Body of pancreas (tissue), 4 donors: ENCODE results near the gene UBE2D4. TPM values are rescaled to one million over a fixed set of nuclear protein-coding genes. Genes with fewer than 3 reads are reported as not detected.

ENCODE experiments used
- ATAC-seq: fragments of 150-250 bp; one replicate; pipeline ENCODE4 v1.9.1; 2016
- DNase-seq, 4 donors: peaks; one replicate each; pipeline ENCODE4 v3.0.0-alpha.2; 2019
- H3K27ac ChIP-seq, 4 donors: fragments of 200-600 bp; sonication (generic); 1 replicate in 3 of 4; 2 replicates in 1 of 4; pipeline versions ENCODE4 v1.5.1 to v1.6.1; 2016 to 2019; ENCODE audit warnings: mild to moderate bottlenecking in 1 of 4, mixed read lengths in 1 of 4, moderate library complexity in 1 of 4
- H3K27me3 ChIP-seq, 2 donors: fragments of 200-600 bp; sonication (generic); one replicate each; pipeline ENCODE4 v1.6.0; 2016; ENCODE audit warnings: mild to moderate bottlenecking in 1 of 2
- H3K36me3 ChIP-seq, 2 donors: fragments of 200-600 bp; sonication (generic); replicated peaks in 1 of 2; 2 replicates each; pipeline ENCODE4 v1.5.1; 2016; ENCODE audit warnings: low read depth in 2 of 2; ENCODE audit not compliant: insufficient read depth in 1 of 2
- H3K4me1 ChIP-seq: fragments of 200-600 bp; sonication (generic); one replicate; pipeline ENCODE4 v1.6.0; 2016
- H3K4me3 ChIP-seq, 2 donors: fragments of 200-600 bp; sonication (generic); 1 replicate in 1 of 2; 2 replicates in 1 of 2; pipeline ENCODE4 v1.5.1; 2016 to 2019
- H3K9me3 ChIP-seq, 3 donors: fragments of 200-600 bp; sonication (generic); 1 replicate in 2 of 3; 2 replicates in 1 of 3; pipeline ENCODE4 v1.5.1; 2016
- POLR2A ChIP-seq, 3 donors: fragments of 450-650 bp; IDR thresholded peaks; one replicate each; pipeline ENCODE4 v1.6.1; 2016; ENCODE audit warnings: antibody characterized with exemption in 3 of 3, mild to moderate bottlenecking in 2 of 3
- WGBS, 2 donors: methylation state at CpG; one replicate each; pipeline ENCODE4 v1.1.5; 2017; 5-methylcytosine and 5-hydroxymethylcytosine counted together
- intact Hi-C: fragments of 100-400 bp; cut with DNase I; formaldehyde crosslinking; loops from one replicate; pipeline ENCODE4 v1.15.1; 2023
- total RNA-seq, 2 donors: library from RNA; depleted of rRNA; stranded (reverse); fragments of >200 nt; gene quantifications; one replicate each; pipeline ENCODE4 v1.1.0, GENCODE V29; 2016
- TF ChIP-seq, protein P1 (sequence below), 7 experiments: fragments of 450-650 bp in 4 of 7; fragments of 200-600 bp in 3 of 7; sonication (generic) in 3 of 7; IDR thresholded peaks; one replicate each; pipeline ENCODE4 v1.5.1; 2016 to 2019; ENCODE audit warnings: antibody characterized with exemption in 7 of 7

The UBE2D4 gene
- 10 to 100 TPM; 16.5 to 18.4 TPM for total RNA-seq

GRCh38 chr7:43925984-43926797 lies at the start of gene UBE2D4:
TSS of gene UBE2D4 (plus strand) at chr7:43926436. CDS start at chr7:43926533, 97 bp downstream.
- Histone ChIP-seq H3K27me3 (no peaks in the 10 kb centered on the region), H3K27ac (peak within 1 kb of the TSS; percentile 91 to 98 (median 97)), H3K4me3 (peak within 1 kb of the TSS; percentile 47 to 49), H3K4me1 (peaks cover 42% of the 10 kb centered on the region), H3K36me3 (no peaks in the 10 kb centered on the region), H3K9me3 (no peaks in the 10 kb centered on the region)
- 0% methylated on average over 27 to 82 of the region's 82 CpGs for WGBS, 2 donors
- peak; percentile 90 to 95 (median 91) for DNase-seq
- peak; percentile 93 for ATAC-seq
- intact Hi-C loops: loop anchor here (10.0 kb wide), 1 partner anchor 61 kb away; the partner anchor contains the start of gene MRPS24
- TF ChIP-seq, protein P1, sequence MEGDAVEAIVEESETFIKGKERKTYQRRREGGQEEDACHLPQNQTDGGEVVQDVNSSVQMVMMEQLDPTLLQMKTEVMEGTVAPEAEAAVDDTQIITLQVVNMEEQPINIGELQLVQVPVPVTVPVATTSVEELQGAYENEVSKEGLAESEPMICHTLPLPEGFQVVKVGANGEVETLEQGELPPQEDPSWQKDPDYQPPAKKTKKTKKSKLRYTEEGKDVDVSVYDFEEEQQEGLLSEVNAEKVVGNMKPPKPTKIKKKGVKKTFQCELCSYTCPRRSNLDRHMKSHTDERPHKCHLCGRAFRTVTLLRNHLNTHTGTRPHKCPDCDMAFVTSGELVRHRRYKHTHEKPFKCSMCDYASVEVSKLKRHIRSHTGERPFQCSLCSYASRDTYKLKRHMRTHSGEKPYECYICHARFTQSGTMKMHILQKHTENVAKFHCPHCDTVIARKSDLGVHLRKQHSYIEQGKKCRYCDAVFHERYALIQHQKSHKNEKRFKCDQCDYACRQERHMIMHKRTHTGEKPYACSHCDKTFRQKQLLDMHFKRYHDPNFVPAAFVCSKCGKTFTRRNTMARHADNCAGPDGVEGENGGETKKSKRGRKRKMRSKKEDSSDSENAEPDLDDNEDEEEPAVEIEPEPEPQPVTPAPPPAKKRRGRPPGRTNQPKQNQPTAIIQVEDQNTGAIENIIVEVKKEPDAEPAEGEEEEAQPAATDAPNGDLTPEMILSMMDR (IDR thresholded peaks at IDR 0.05): peak in 1 of 7 experiments; percentile 6
- TF ChIP-seq POLR2A (IDR thresholded peaks at IDR 0.05): peak; percentile 99

GRCh38 chr7:43876976-43877745 lies 49.1 kb upstream of the UBE2D4 start:
- H3K27me3 ChIP-seq: no peaks in the 10 kb centered on the region
- no peak for DNase-seq
- H3K9me3 ChIP-seq: no peaks in the 10 kb centered on the region
- H3K36me3 ChIP-seq: peaks cover 7 to 16% of the 10 kb centered on the region in 2 donors
- peaks cover 3% of the 10 kb centered on the region for H3K4me1 ChIP-seq
- 89 to 95% methylated on average over 11 to 29 of the region's 29 CpGs for WGBS, 2 donors
- intact Hi-C loops: no loop called here
- H3K4me3 ChIP-seq: no peak overlapping the region
- TF ChIP-seq POLR2A (IDR thresholded peaks at IDR 0.05): no peak
- TF ChIP-seq, protein P1 (IDR thresholded peaks at IDR 0.05): no peak
- ATAC-seq: no peak
- no peak overlapping the region for H3K27ac ChIP-seq

DNA sequence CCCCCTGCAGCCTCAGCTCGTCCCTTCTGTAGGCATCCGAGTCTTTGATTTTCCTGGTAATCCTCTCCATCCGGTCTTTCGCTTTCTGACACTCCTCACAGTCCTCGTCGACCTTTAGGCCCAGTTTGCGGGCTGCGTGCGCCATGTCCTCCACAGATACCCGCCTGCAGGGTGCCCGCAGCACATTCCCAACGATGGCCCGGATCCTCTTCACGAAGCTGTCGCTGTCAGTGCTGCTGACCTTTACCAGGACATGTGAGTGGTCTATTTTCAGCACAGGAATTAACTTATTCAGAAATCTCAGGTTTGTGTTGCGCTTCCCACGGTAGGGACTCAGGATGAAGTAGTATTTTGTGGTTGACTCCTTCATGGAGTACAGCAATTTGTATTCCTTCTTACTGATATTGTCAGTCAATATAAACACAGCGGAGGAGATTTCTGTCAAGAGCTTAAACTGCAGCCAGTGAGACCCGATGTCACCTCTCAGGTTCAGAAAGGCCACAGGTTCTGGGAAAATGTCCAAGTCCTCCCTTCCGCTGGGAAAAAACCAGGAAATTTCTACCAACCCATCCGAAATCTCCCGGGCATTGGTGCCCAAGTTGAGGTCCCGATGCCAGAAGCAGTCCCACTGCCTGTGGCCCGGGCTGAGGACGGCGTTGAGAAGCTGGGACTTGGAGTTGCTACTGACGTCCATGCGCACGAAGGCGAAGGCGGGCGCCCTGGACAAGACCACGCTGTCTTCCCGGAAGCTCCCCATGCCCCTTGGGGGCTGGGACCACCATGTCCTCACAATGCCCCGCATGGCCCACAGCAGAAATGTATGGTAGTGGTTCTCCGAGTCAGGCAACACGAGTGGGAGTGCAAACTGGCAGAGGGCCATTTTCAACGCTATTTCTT lies 48.0 kb upstream of the UBE2D4 start:
- Histone ChIP-seq H3K27me3 (no peaks in the 10 kb centered on the region), H3K9me3 (no peaks in the 10 kb centered on the region), H3K27ac (no peak overlapping the region), H3K4me1 (no peaks in the 10 kb centered on the region), H3K36me3 (peaks cover 7 to 16% of the 10 kb centered on the region in 2 donors), H3K4me3 (no peak overlapping the region)
- no peak for ATAC-seq
- no peak for DNase-seq
- WGBS, 2 donors: 88 to 91% methylated on average over 37 of the region's 38 CpGs
- TF ChIP-seq, protein P1 (IDR thresholded peaks at IDR 0.05): no peak
- no peak for TF ChIP-seq POLR2A (IDR thresholded peaks at IDR 0.05)
- intact Hi-C loops: no loop called here

GRCh38 chr7:43878867-43879266 lies 47.4 kb upstream of the UBE2D4 start:
- no peak for ATAC-seq
- H3K27me3 ChIP-seq: no peaks in the 10 kb centered on the region
- no peak for DNase-seq
- H3K27ac ChIP-seq: no peak overlapping the region
- 88 to 93% methylated on average over 5 of the region's 5 CpGs for WGBS, 2 donors
- H3K36me3 ChIP-seq: peaks cover 7 to 16% of the 10 kb centered on the region in 2 donors
- H3K9me3 ChIP-seq: no peaks in the 10 kb centered on the region
- intact Hi-C loops: no loop called here
- no peak overlapping the region for H3K4me3 ChIP-seq
- H3K4me1 ChIP-seq: no peaks in the 10 kb centered on the region
- TF ChIP-seq, protein P1 (IDR thresholded peaks at IDR 0.05): no peak
- no peak for TF ChIP-seq POLR2A (IDR thresholded peaks at IDR 0.05)
